ENCODE data around the gene NEK5. TPM values are rescaled to one million over a fixed set of nuclear protein-coding genes. Genes with fewer than 3 reads are reported as not detected.
"Not testable (repeated sequence)": the region's sequence is repeated elsewhere in the genome, so short reads cannot be mapped to it uniquely, and the experiment has no call there.

The NEK5 gene
- total RNA-seq, 2 experiments from 2014 or later: 0.22 TPM; not detected in 1

DNA sequence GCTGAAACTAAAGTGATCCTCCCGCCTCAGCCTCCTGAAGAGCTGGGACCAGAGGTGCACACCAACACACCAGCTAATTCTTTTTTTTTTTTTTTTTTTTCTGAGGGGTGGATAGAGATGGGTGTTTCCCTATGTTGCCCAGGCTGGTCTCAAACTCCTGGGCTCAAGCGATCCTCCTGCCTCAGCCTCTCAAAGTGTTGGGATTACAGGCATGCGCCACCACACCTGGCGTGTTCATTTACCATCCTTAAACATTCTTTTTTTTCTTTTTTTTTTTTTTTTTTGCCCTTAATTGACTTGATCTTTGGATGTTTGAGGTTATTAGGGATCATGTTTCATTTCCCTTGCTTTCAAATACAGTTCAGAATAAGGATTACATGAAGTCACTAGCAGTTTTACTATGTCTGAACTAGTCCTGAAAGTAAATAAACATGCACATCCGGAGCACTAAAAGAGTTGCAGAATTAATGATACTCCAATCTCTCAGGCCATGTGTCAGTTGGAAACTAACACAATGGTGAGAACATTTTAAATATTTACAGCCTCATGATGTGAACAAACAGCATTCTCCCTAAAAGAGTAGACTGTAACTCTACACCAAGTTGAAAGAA, 94.2 kb downstream of the NEK5 start:
- Histone ChIP-seq H3K4me3 (ENCODE audit: low read depth, low read length, poor library complexity, severe bottlenecking) (no peak overlapping the region), H3K36me3 (ENCODE audit: insufficient read depth, low read length) (peaks cover 9% of the 10 kb centered on the region; the same call in 1 of the 2 replicates), H3K4me2 (ENCODE audit: low read length) (no peak overlapping the region), H3K79me2 (ENCODE audit: insufficient read depth, low read depth, low read length) (no peaks in the 10 kb centered on the region), H3K9me3 (ENCODE audit: low read length) (no peaks in the 10 kb centered on the region), H3K27ac (ENCODE audit: low read depth, low read length, poor library complexity, severe bottlenecking) (no peak overlapping the region), H2AFZ (ENCODE audit: low read length) (no peak overlapping the region), H3K9me2 (ENCODE audit: insufficient read depth, low read length) (no peaks in the 10 kb centered on the region), H4K20me1 (ENCODE audit: insufficient read depth, low read length) (no peaks in the 10 kb centered on the region), H3K4me1 (ENCODE audit: insufficient read depth, low read length, poor library complexity, severe bottlenecking) (no peaks in the 10 kb centered on the region)
- BruUV-seq (replicated peaks): no TSS peak
- intact Hi-C loops (cut with micrococcal nuclease; ENCODE audit: unreplicated experiment): no loop called here
- ChIA-PET POLR2A (interaction anchor here (0.6 to 0.7 kb wide), 3 partner anchors 69 to 582 kb away, joined by 3 to 4 read pairs (median 3); no protein-coding TSS in a partner anchor), CTCF (ENCODE audit: unreplicated experiment) (no interaction called here)
- no peak for DNase-seq (ENCODE audit: low spot score)
- TF ChIP-seq EZH2phosphoT487 (IDR thresholded peaks at IDR 0.05; ENCODE audit: borderline replicate concordance, low read depth, low read length): no peak
- no peak for TF ChIP-seq CTCF (conservative IDR thresholded peaks at IDR 0.05; ENCODE audit: low read length)

DNA sequence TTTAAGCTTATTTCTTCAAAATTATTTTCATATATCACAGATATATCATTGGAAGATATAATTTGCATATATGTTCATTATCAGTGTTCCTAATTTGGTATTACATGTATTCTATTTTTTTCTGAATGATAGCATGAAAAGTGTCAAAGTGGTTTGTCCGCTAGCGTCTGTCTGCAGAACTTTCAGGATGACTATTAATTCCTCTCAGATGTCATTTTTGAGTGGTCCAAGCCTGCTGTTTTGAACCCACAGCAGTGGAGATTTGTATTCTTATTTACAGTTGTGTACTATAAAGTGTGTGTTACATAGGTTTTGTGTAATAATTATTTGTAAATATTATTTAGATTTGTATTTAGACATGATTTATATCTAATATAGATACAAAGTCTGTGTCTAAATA, 95.8 kb downstream of the NEK5 start:
- Histone ChIP-seq H3K9me2 (ENCODE audit: insufficient read depth, low read length) (no peaks in the 10 kb centered on the region), H3K9me3 (ENCODE audit: low read length) (no peaks in the 10 kb centered on the region), H3K4me1 (ENCODE audit: insufficient read depth, low read length, poor library complexity, severe bottlenecking) (no peaks in the 10 kb centered on the region), H4K20me1 (ENCODE audit: insufficient read depth, low read length) (no peaks in the 10 kb centered on the region), H2AFZ (ENCODE audit: low read length) (no peak overlapping the region), H3K79me2 (ENCODE audit: insufficient read depth, low read depth, low read length) (no peaks in the 10 kb centered on the region), H3K36me3 (ENCODE audit: insufficient read depth, low read length) (peaks cover 26% of the 10 kb centered on the region), H3K27ac (ENCODE audit: low read depth, low read length, poor library complexity, severe bottlenecking) (no peak overlapping the region), H3K4me2 (ENCODE audit: low read length) (no peak overlapping the region), H3K4me3 (ENCODE audit: low read depth, low read length, poor library complexity, severe bottlenecking) (no peak overlapping the region)
- intact Hi-C loops (cut with micrococcal nuclease; ENCODE audit: unreplicated experiment): no loop called here
- CTCF ChIA-PET (ENCODE audit: unreplicated experiment): no interaction called here
- no TSS peak for BruUV-seq (replicated peaks)
- POLR2A ChIA-PET: interaction anchor here (1.5 kb wide), 1 partner anchor 21 kb away, joined by 4 read pairs; the partner anchor contains the start of gene ALG11
- no peak for TF ChIP-seq EZH2phosphoT487 (IDR thresholded peaks at IDR 0.05; ENCODE audit: borderline replicate concordance, low read depth, low read length)
- no peak for TF ChIP-seq CTCF (conservative IDR thresholded peaks at IDR 0.05; ENCODE audit: low read length)
- DNase-seq (ENCODE audit: low spot score): no peak

DNA sequence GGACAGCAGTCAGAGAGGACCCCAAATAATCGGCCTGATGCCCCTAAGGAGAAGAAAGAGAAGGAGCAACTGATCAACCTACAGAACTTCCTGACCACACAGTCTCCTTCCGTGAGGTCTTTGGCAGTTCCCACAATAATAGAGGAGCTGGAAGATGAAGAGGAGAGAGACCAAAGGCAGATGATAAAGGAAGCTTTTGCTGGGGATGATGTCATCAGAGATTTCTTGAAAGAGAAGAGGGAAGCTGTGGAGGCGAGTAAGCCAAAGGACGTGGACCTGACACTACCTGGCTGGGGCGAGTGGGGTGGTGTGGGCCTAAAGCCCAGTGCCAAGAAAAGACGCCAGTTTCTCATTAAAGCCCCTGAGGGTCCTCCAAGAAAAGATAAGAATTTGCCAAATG, 98.5 kb downstream of the NEK5 start:
- H3K4me1 ChIP-seq (ENCODE audit: insufficient read depth, low read length, poor library complexity, severe bottlenecking); H3K4me2 ChIP-seq (ENCODE audit: low read length); H3K9me3 ChIP-seq (ENCODE audit: low read length); CTCF ChIA-PET (ENCODE audit: unreplicated experiment); H3K79me2 ChIP-seq (ENCODE audit: insufficient read depth, low read depth, low read length); H3K4me3 ChIP-seq (ENCODE audit: low read depth, low read length, poor library complexity, severe bottlenecking); intact Hi-C loops (cut with micrococcal nuclease; ENCODE audit: unreplicated experiment); H3K27ac ChIP-seq (ENCODE audit: low read depth, low read length, poor library complexity, severe bottlenecking); H3K9me2 ChIP-seq (ENCODE audit: insufficient read depth, low read length); H2AFZ ChIP-seq (ENCODE audit: low read length); H4K20me1 ChIP-seq (ENCODE audit: insufficient read depth, low read length); BruUV-seq (replicated peaks); POLR2A ChIA-PET; DNase-seq (ENCODE audit: low spot score): not testable (repeated sequence)
- H3K36me3 ChIP-seq (ENCODE audit: insufficient read depth, low read length): peaks cover 51% of the 10 kb centered on the region

Measured in OCI-LY7 (cell line).